H1 (cell line): ENCODE measurements around the gene PPP2R3B. TPM values are rescaled to one million over a fixed set of nuclear protein-coding genes. Genes with fewer than 3 reads are reported as not detected.

ENCODE experiments used
- CTCF ChIA-PET: fragments of 300-600 bp; sonication (Branson Sonifier 250); formaldehyde crosslinking; loops from one replicate; lab custom pipeline; 2021; ENCODE audit not compliant: partially characterized antibody; lab: Charles Lee
- POLR2A ChIA-PET: fragments of 300-600 bp; sonication (Branson Sonifier 250); formaldehyde crosslinking; loops from one replicate; lab custom pipeline; 2021; ENCODE audit warnings: inconsistent platforms; ENCODE audit not compliant: partially characterized antibody; lab: Charles Lee
- DNase-seq, 2 experiments: peaks; one replicate each; pipeline versions ENCODE4 v3.0.0 to v3.0.0-alpha.2; 2010 to 2022; ENCODE audit warnings: low spot score in 2 of 2, low read depth in 1 of 2, mixed read lengths in 1 of 2
- FAIRE-seq: peaks from 2 replicates; lab custom pipeline; 2011; peaks lifted over from hg19 to GRCh38; lab: Jason Lieb, UNC
- H2AFZ ChIP-seq: 2 replicates; pipeline ENCODE4 v1.8.1; 2012; ENCODE audit warnings: low read length, inconsistent platforms
- H2AK5ac ChIP-seq: 2 replicates; pipeline ENCODE4 v1.6.1; 2013; ENCODE audit warnings: low read depth, low read length
- H2BK120ac ChIP-seq: replicated peaks from 2 replicates; pipeline ENCODE3; 2013; ENCODE audit warnings: low read depth, low read length, inconsistent platforms
- H2BK12ac ChIP-seq: 2 replicates; pipeline ENCODE4 v1.6.1; 2013; ENCODE audit warnings: low read depth, low read length
- H2BK15ac ChIP-seq: 2 replicates; pipeline ENCODE4 v1.6.1; 2013; ENCODE audit warnings: low read length
- H2BK20ac ChIP-seq: 2 replicates; pipeline ENCODE4 v1.6.1; 2013; ENCODE audit warnings: low read length
- H2BK5ac ChIP-seq: 2 replicates; pipeline ENCODE4 v1.6.1; 2013; ENCODE audit warnings: low read depth, low read length
- H3K14ac ChIP-seq: 2 replicates; pipeline ENCODE4 v1.6.1; 2013; ENCODE audit warnings: inconsistent platforms; ENCODE audit not compliant: insufficient read length
- H3K18ac ChIP-seq: 2 replicates; pipeline ENCODE4 v1.6.1; 2013; ENCODE audit warnings: low read length; ENCODE audit errors: extremely low read depth
- H3K23ac ChIP-seq: 2 replicates; pipeline ENCODE4 v1.6.1; 2013; ENCODE audit warnings: inconsistent platforms; ENCODE audit not compliant: insufficient read length
- H3K23me2 ChIP-seq: 2 replicates; pipeline ENCODE4 v1.6.1; 2013; ENCODE audit warnings: low read depth, low read length
- H3K27ac ChIP-seq: 2 replicates; pipeline ENCODE4 v1.6.1; 2011; ENCODE audit warnings: low read depth, low read length, inconsistent platforms
- H3K27me3 ChIP-seq, 4 experiments: replicated peaks in 1 of 4; 1 replicate in 1 of 4; 2 replicates in 3 of 4; pipeline versions ENCODE4 v1.6.1 to v1.8.1; 2011 to 2013; ENCODE audit warnings: low read length in 3 of 4, mild to moderate bottlenecking in 3 of 4, inconsistent platforms in 2 of 4, mixed read lengths in 2 of 4, moderate library complexity in 1 of 4; ENCODE audit not compliant: control insufficient read depth in 3 of 4, insufficient read depth in 3 of 4; ENCODE audit errors: extremely low read depth in 1 of 4
- H3K36me3 ChIP-seq, 4 experiments: 2 replicates each; pipeline versions ENCODE4 v1.6.1 to v1.8.1; 2011 to 2013; ENCODE audit warnings: mild to moderate bottlenecking in 4 of 4, low read length in 3 of 4, moderate library complexity in 2 of 4, control low read depth in 1 of 4, inconsistent platforms in 1 of 4; ENCODE audit not compliant: insufficient read depth in 4 of 4, control insufficient read depth in 2 of 4
- H3K4ac ChIP-seq: replicated peaks from 2 replicates; pipeline ENCODE3; 2013; ENCODE audit warnings: low read length, low read depth, mixed read lengths, inconsistent platforms; ENCODE audit not compliant: insufficient read length
- H3K4me1 ChIP-seq, 4 experiments: replicated peaks in 1 of 4; 1 replicate in 1 of 4; 2 replicates in 3 of 4; pipeline versions ENCODE4 v1.6.1 to v1.8.1; 2011 to 2013; ENCODE audit warnings: low read length in 3 of 4, inconsistent platforms in 2 of 4, mixed read lengths in 1 of 4; ENCODE audit not compliant: insufficient read depth in 4 of 4, control insufficient read depth in 3 of 4
- H3K4me2 ChIP-seq, 2 experiments: 2 replicates each; pipeline versions ENCODE4 v1.6.1 to v1.8.1; 2011 to 2013; ENCODE audit warnings: low read depth in 2 of 2, low read length in 2 of 2, control low read depth in 1 of 2, inconsistent platforms in 1 of 2, mild to moderate bottlenecking in 1 of 2; ENCODE audit not compliant: insufficient read depth in 1 of 2
- H3K4me3 ChIP-seq, 4 experiments: fragments of 200-600, 300-600 bp in 1 of 4; sonication (generic), shearing (Covaris generic), sonication (Bioruptor Twin) in 1 of 4; 2 replicates each; pipeline versions ENCODE4 v1.5.1 to v1.8.1; 2011 to 2016; ENCODE audit warnings: low read length in 4 of 4, low read depth in 3 of 4, control low read depth in 2 of 4, inconsistent platforms in 2 of 4, mild to moderate bottlenecking in 2 of 4, mixed read lengths in 1 of 4, moderate library complexity in 1 of 4; ENCODE audit not compliant: insufficient read depth in 2 of 4; ENCODE audit errors: extremely low read depth in 1 of 4
- H3K56ac ChIP-seq: replicated peaks from 2 replicates; pipeline ENCODE3; 2013; ENCODE audit warnings: low read depth, mild to moderate bottlenecking, mixed read lengths, low read length, inconsistent platforms; ENCODE audit not compliant: insufficient read length
- H3K79me1 ChIP-seq: 2 replicates; pipeline ENCODE4 v1.6.1; 2013; ENCODE audit warnings: low read depth, low read length, control low read depth
- H3K79me2 ChIP-seq, 2 experiments: 2 replicates each; pipeline versions ENCODE4 v1.6.1 to v1.8.1; 2012 to 2013; ENCODE audit warnings: low read length in 2 of 2, mild to moderate bottlenecking in 2 of 2, inconsistent platforms in 1 of 2; ENCODE audit not compliant: insufficient read depth in 2 of 2, control insufficient read depth in 1 of 2
- H3K9ac ChIP-seq, 4 experiments: replicated peaks in 1 of 4; 1 replicate in 1 of 4; 2 replicates in 3 of 4; pipeline versions ENCODE4 v1.6.1 to v1.8.1; 2011 to 2013; ENCODE audit warnings: low read depth in 3 of 4, low read length in 3 of 4, control low read depth in 2 of 4, mild to moderate bottlenecking in 2 of 4, moderate library complexity in 2 of 4, inconsistent platforms in 1 of 4; ENCODE audit errors: extremely low read depth in 1 of 4
- H3K9me3 ChIP-seq, 2 experiments: 2 replicates each; pipeline versions ENCODE4 v1.6.1 to v1.8.1; 2012 to 2013; ENCODE audit warnings: mild to moderate bottlenecking in 2 of 2, moderate library complexity in 2 of 2, control low read depth in 1 of 2, inconsistent platforms in 1 of 2, low read depth in 1 of 2, low read length in 1 of 2, mixed read lengths in 1 of 2; ENCODE audit not compliant: insufficient read depth in 2 of 2
- H4K20me1 ChIP-seq, 2 experiments: replicated peaks in 1 of 2; 2 replicates each; pipeline versions ENCODE3 to v1.8.1; 2011 to 2013; ENCODE audit warnings: inconsistent platforms in 2 of 2, low read length in 2 of 2, mild to moderate bottlenecking in 1 of 2; ENCODE audit not compliant: insufficient read depth in 2 of 2, control insufficient read depth in 1 of 2
- H4K5ac ChIP-seq: 2 replicates; pipeline ENCODE4 v1.6.1; 2013; ENCODE audit warnings: low read length, low read depth, mixed read lengths, inconsistent platforms; ENCODE audit not compliant: insufficient read length
- H4K8ac ChIP-seq: 2 replicates; pipeline ENCODE4 v1.8.0; 2013; ENCODE audit warnings: mild to moderate bottlenecking, moderate library complexity, low read length, inconsistent platforms; ENCODE audit not compliant: insufficient read depth; ENCODE audit errors: extremely low read depth
- H4K91ac ChIP-seq: replicated peaks from 2 replicates; pipeline ENCODE3; 2013; ENCODE audit warnings: low read length, mixed read lengths, inconsistent platforms; ENCODE audit not compliant: insufficient read length
- CEBPB ChIP-seq: IDR thresholded peaks from 2 replicates; pipeline ENCODE4 v1.6.1; 2012; ENCODE audit warnings: low read depth, low read length
- CTBP2 ChIP-seq: IDR thresholded peaks from 2 replicates; pipeline ENCODE4 v1.7.0; 2011; ENCODE audit warnings: borderline replicate concordance, mild to moderate bottlenecking, moderate library complexity, mixed read lengths, low read length; ENCODE audit not compliant: insufficient read depth, insufficient read length
- CTCF ChIP-seq, 3 experiments: IDR thresholded peaks; 1 replicate in 2 of 3; 2 replicates in 1 of 3; pipeline versions ENCODE4 v1.5.1 to v1.6.1; 2011; ENCODE audit warnings: low read length in 3 of 3, mild to moderate bottlenecking in 3 of 3, inconsistent platforms in 2 of 3, low read depth in 1 of 3, moderate library complexity in 1 of 3; ENCODE audit not compliant: insufficient read depth in 1 of 3; ENCODE audit errors: control extremely low read depth in 1 of 3
- RXRA ChIP-seq: IDR thresholded peaks from 2 replicates; pipeline ENCODE4 v1.6.1; 2011; ENCODE audit warnings: low read depth, mild to moderate bottlenecking, low read length, moderate library complexity; ENCODE audit not compliant: insufficient read depth
- SIN3A ChIP-seq, 2 experiments: IDR thresholded peaks in 1 of 2; conservative IDR thresholded peaks in 1 of 2; 2 replicates each; pipeline ENCODE4 v1.6.1; 2011 to 2012; ENCODE audit warnings: low read length in 2 of 2, improper control_type of control experiment in 1 of 2, low read depth in 1 of 2, mild to moderate bottlenecking in 1 of 2
- SP1 ChIP-seq: IDR thresholded peaks from 2 replicates; pipeline ENCODE4 v1.6.1; 2011; ENCODE audit warnings: low read depth, low read length
- SP4 ChIP-seq: IDR thresholded peaks from 2 replicates; pipeline ENCODE4 v1.6.1; 2012; ENCODE audit warnings: low read length, inconsistent platforms
- SUZ12 ChIP-seq: fragments of 200-600 bp; sonication (generic); IDR thresholded peaks from 2 replicates; pipeline ENCODE4 v1.6.1; 2012; ENCODE audit warnings: mild to moderate bottlenecking, inconsistent platforms, low read length, moderate library complexity, mixed read lengths
- TAF7 ChIP-seq: optimal IDR thresholded peaks from 2 replicates; pipeline ENCODE3; 2011; ENCODE audit warnings: low read depth, mild to moderate bottlenecking, inconsistent platforms, low read length, moderate library complexity, borderline replicate concordance
- TBP ChIP-seq: IDR thresholded peaks from 2 replicates; pipeline ENCODE4 v1.6.1; 2011; ENCODE audit warnings: low read depth, low read length, improper control_type of control experiment
- YY1 ChIP-seq: IDR thresholded peaks from 2 replicates; pipeline ENCODE4 v1.6.1; 2011; ENCODE audit warnings: low read depth, mild to moderate bottlenecking, low read length
- WGBS, 2 experiments: shearing (Covaris generic) in 1 of 2; methylation state at CpG; one replicate each; pipeline versions ENCODE4 v1.1.6 to v1.1.7; 2013 to 2015; ENCODE audit warnings: low lambda C conversion rate in 2 of 2, mixed read lengths in 2 of 2, inconsistent platforms in 1 of 2, low coverage in 1 of 2, missing lambda C conversion rate in 1 of 2; ENCODE audit not compliant: insufficient replicate concordance in 2 of 2, insufficient coverage in 1 of 2, insufficient read length in 1 of 2; ENCODE audit errors: extremely low coverage in 1 of 2, missing lambda C conversion rate in 1 of 2; 5-methylcytosine and 5-hydroxymethylcytosine counted together
- polyA plus RNA-seq, 7 experiments: library from polyadenylated mRNA; depleted of rRNA in 3 of 7; stranded (reverse) in 5 of 7; unstranded in 2 of 7; fragments of >200 nt in 5 of 7; fragments of 200-250 nt in 2 of 7; gene quantifications; 1 replicate in 5 of 7; 2 replicates in 1 of 7; 4 replicates in 1 of 7; pipeline versions ENCODE4 v1.2.1 to v1.2.3, GENCODE V29; 2011 to 2013; ENCODE audit warnings: missing spikeins in 2 of 7, mixed read lengths in 2 of 7
- total RNA-seq: library from RNA; stranded (reverse); fragmentation: NEBNext Ultra II Directional; extraction: Animal tissue kit (Norgen Biotek cat#: 25700); gene quantifications from 2 replicates; pipeline ENCODE4 v1.2.1, GENCODE V29; 2021

Gene PPP2R3B
- total and polyA plus RNA-seq, 2 of the 8 experiments (the other 6 are each of a cell fraction or from before 2014, with no cell fraction given): 47.6 to 86.7 TPM

- peaks cover 12 to 18% of the 10 kb centered on the region in 2 experiments for H4K20me1 ChIP-seq
These were observed 8.3 kb downstream of the PPP2R3B start for GRCh38 chrX:378443-378842.

More at GRCh38 chrX:378443-378842, 8.3 kb downstream of the PPP2R3B start:
- DNase-seq: no peak
- Histone ChIP-seq H3K36me3 (peaks cover 0 to 5% (median 0%) of the 10 kb centered on the region in 4 experiments; a peak in 1 of 8 replicates), H2BK20ac (no peak overlapping the region), H2BK15ac (no peak overlapping the region), H3K4me3 (no peak overlapping the region), H3K79me2 (peaks cover 20 to 60% of the 10 kb centered on the region in 2 experiments), H2BK12ac (no peak overlapping the region), H2AFZ (no peak overlapping the region), H3K56ac (no peak overlapping the region), H3K27ac (no peak overlapping the region), H4K8ac (no peak overlapping the region), H3K23me2 (peaks cover 10% of the 10 kb centered on the region; the same call in 1 of the 2 replicates), H2BK120ac (no peak overlapping the region), H2BK5ac (no peak overlapping the region), H3K9ac (no peak overlapping the region), H3K9me3 (no peaks in the 10 kb centered on the region), H3K79me1 (peaks cover 25% of the 10 kb centered on the region), H3K4ac (no peak overlapping the region), H2AK5ac (no peak overlapping the region), H4K5ac (no peak overlapping the region), H3K27me3 (peaks cover 0 to 14% (median 9%) of the 10 kb centered on the region in 4 experiments; a peak in 5 of 7 replicates), H3K18ac (no peak overlapping the region), H3K23ac (no peak overlapping the region), H3K4me1 (peaks cover 0 to 10% (median 5%) of the 10 kb centered on the region in 4 experiments; a peak in 6 of 7 replicates), H4K91ac (no peak overlapping the region), H3K4me2 (no peak overlapping the region), H3K14ac (no peak overlapping the region)
- POLR2A ChIA-PET: no interaction called here
- 87% methylated on average over 13 of the region's 13 CpGs; no CpG with 5 or more reads in 1 of the 2 experiments for WGBS, 2 experiments
- no peak for FAIRE-seq
- TF ChIP-seq SUZ12: no peak
- TF ChIP-seq TBP: no peak
- no peak for TF ChIP-seq TAF7
- TF ChIP-seq CEBPB: no peak
- TF ChIP-seq CTBP2: no peak
- no peak for TF ChIP-seq RXRA
- TF ChIP-seq SP1: no peak
- no peak for TF ChIP-seq YY1
- TF ChIP-seq SP4: no peak
- no peak for TF ChIP-seq CTCF (IDR thresholded peaks at IDR 0.05; ENCODE audit: control extremely low read depth in 1 of 3, insufficient read depth in 1 of 3, low read depth in 1 of 3, low read length in 3 of 3)
- TF ChIP-seq SIN3A (conservative IDR thresholded peaks at IDR 0.05 in 1 of 2, IDR thresholded peaks at IDR 0.05 in 1 of 2; ENCODE audit: low read depth in 1 of 2, low read length in 2 of 2): no peak
- CTCF ChIA-PET: no interaction called here
